ENCODE results near the gene TNFRSF13B.
"Not testable (repeated sequence)": the region's sequence is repeated elsewhere in the genome, so short reads cannot be mapped to it uniquely, and the experiment has no call there.

Gene TNFRSF13B

GRCh38 chr17:16973760-16974540, 2.0 kb upstream of the TNFRSF13B start:
- Histone ChIP-seq H3K27me3 (ENCODE audit: insufficient read depth, low read depth, severe bottlenecking) (no peaks in the 10 kb centered on the region), H3K9me3 (ENCODE audit: severe bottlenecking) (no peaks in the 10 kb centered on the region), H3K4me3 (ENCODE audit: low read depth, low read length) (no peak overlapping the region), H3K36me3 (no peaks in the 10 kb centered on the region), H3K27ac (no peak overlapping the region)
- DNase-seq: no peak
- TF ChIP-seq CTCF (IDR thresholded peaks at IDR 0.05; ENCODE audit: low read depth, low read length): no peak

GRCh38 chr17:16973043-16973442, 1.1 kb upstream of the TNFRSF13B start:
- not testable (repeated sequence) for H3K36me3 ChIP-seq; H3K9me3 ChIP-seq (ENCODE audit: severe bottlenecking); H3K27ac ChIP-seq; H3K4me3 ChIP-seq (ENCODE audit: low read depth, low read length); H3K27me3 ChIP-seq (ENCODE audit: insufficient read depth, low read depth, severe bottlenecking); DNase-seq

GRCh38 chr17:16972346-16972745, 428 bp upstream of the TNFRSF13B start:
- H3K27me3 ChIP-seq (ENCODE audit: insufficient read depth, low read depth, severe bottlenecking): no peaks in the 10 kb centered on the region
- no peaks in the 10 kb centered on the region for H3K36me3 ChIP-seq
- H3K4me3 ChIP-seq (ENCODE audit: low read depth, low read length): no peak overlapping the region
- no peaks in the 10 kb centered on the region for H3K9me3 ChIP-seq (ENCODE audit: severe bottlenecking)
- no peak for DNase-seq
- no peak overlapping the region for H3K27ac ChIP-seq
- TF ChIP-seq CTCF (IDR thresholded peaks at IDR 0.05; ENCODE audit: low read depth, low read length): no peak

GRCh38 chr17:16969931-16970906, 1.7 kb downstream of the TNFRSF13B start:
- Histone ChIP-seq H3K36me3 (no peaks in the 10 kb centered on the region), H3K9me3 (ENCODE audit: severe bottlenecking) (no peaks in the 10 kb centered on the region), H3K4me3 (ENCODE audit: low read depth, low read length) (no peak overlapping the region), H3K27me3 (ENCODE audit: insufficient read depth, low read depth, severe bottlenecking) (no peaks in the 10 kb centered on the region), H3K27ac (no peak overlapping the region)
- DNase-seq: no peak
- TF ChIP-seq CTCF (IDR thresholded peaks at IDR 0.05; ENCODE audit: low read depth, low read length): no peak

GRCh38 chr17:16968786-16969185, 3.1 kb downstream of the TNFRSF13B start:
- no peak for TF ChIP-seq CTCF (IDR thresholded peaks at IDR 0.05; ENCODE audit: low read depth, low read length)
- Histone ChIP-seq H3K9me3 (ENCODE audit: severe bottlenecking) (no peaks in the 10 kb centered on the region), H3K27ac (no peak overlapping the region), H3K36me3 (no peaks in the 10 kb centered on the region), H3K4me3 (ENCODE audit: low read depth, low read length) (no peak overlapping the region), H3K27me3 (ENCODE audit: insufficient read depth, low read depth, severe bottlenecking) (no peaks in the 10 kb centered on the region)
- DNase-seq: no peak

- peak; percentile 35 for TF ChIP-seq CTCF (IDR thresholded peaks at IDR 0.05; ENCODE audit: low read depth, low read length)
- H3K4me3 ChIP-seq (ENCODE audit: low read depth, low read length): no peak overlapping the region
- no peak overlapping the region for H3K27ac ChIP-seq
- DNase-seq: no peak
- H3K36me3 ChIP-seq: no peaks in the 10 kb centered on the region
- no peaks in the 10 kb centered on the region for H3K27me3 ChIP-seq (ENCODE audit: insufficient read depth, low read depth, severe bottlenecking)
- peaks cover 4% of the 10 kb centered on the region for H3K9me3 ChIP-seq (ENCODE audit: severe bottlenecking)
Measured at GRCh38 chr17:16962804-16963203, 9.1 kb downstream of the TNFRSF13B start.

Data from WERI-Rb-1 (cell line).